Neural cell (in vitro differentiated cells): ENCODE results near the gene TPT1. TPM values are rescaled to one million over a fixed set of nuclear protein-coding genes. Genes with fewer than 3 reads are reported as not detected.

Source experiments
- H2AFZ ChIP-seq: fragments of 200-600, 300-800 bp; sonication (generic), shearing (Covaris generic); 2 replicates; pipeline ENCODE4 v1.6.0; 2014; ENCODE audit warnings: low read depth, mild to moderate bottlenecking, antibody characterized with exemption, low read length, moderate library complexity
- H3F3A ChIP-seq: fragments of 200-600 bp; shearing (Covaris generic); 2 replicates; pipeline ENCODE4 v1.6.1; 2016; ENCODE audit warnings: mild to moderate bottlenecking, moderate library complexity, mixed read lengths, antibody characterized with exemption, low read length; ENCODE audit not compliant: insufficient read depth, poor library complexity, severe bottlenecking
- H3K27ac ChIP-seq: fragments of 200-600, 300-800 bp; sonication (generic), shearing (Covaris generic); 2 replicates; pipeline ENCODE4 v1.5.1; 2014; ENCODE audit warnings: mild to moderate bottlenecking, low read length, moderate library complexity
- H3K27me3 ChIP-seq: fragments of 300-800, 200-600 bp; sonication (generic), shearing (Covaris generic); 2 replicates; pipeline ENCODE4 v1.6.0; 2014; ENCODE audit warnings: mild to moderate bottlenecking, low read depth, low read length, moderate library complexity; ENCODE audit not compliant: insufficient read depth
- H3K36me3 ChIP-seq: fragments of 300-800, 200-600 bp; sonication (generic), shearing (Covaris generic); 2 replicates; pipeline ENCODE4 v1.5.1; 2014; ENCODE audit warnings: mild to moderate bottlenecking, antibody characterized with exemption, low read length, moderate library complexity; ENCODE audit not compliant: insufficient read depth
- H3K4me2 ChIP-seq: fragments of 300-800, 200-600 bp; sonication (generic), shearing (Covaris generic); 2 replicates; pipeline ENCODE4 v1.6.0; 2014; ENCODE audit warnings: mild to moderate bottlenecking, low read length
- H3K4me3 ChIP-seq: fragments of 300-800, 200-600 bp; sonication (generic), shearing (Covaris generic); 2 replicates; pipeline ENCODE4 v1.5.1; 2014; ENCODE audit warnings: mild to moderate bottlenecking, low read length, moderate library complexity
- H3K79me2 ChIP-seq: fragments of 200-600 bp; shearing (Covaris generic); replicated peaks from 2 replicates; pipeline ENCODE4 v1.6.0; 2014; ENCODE audit warnings: mild to moderate bottlenecking, low read length, moderate library complexity; ENCODE audit not compliant: insufficient read depth
- H3K9ac ChIP-seq: fragments of 300-800, 200-600 bp; sonication (generic), shearing (Covaris generic); 2 replicates; pipeline ENCODE4 v1.6.1; 2016; ENCODE audit warnings: mild to moderate bottlenecking, low read length, mixed read lengths
- H3K9me2 ChIP-seq: fragments of 200-600 bp; shearing (Covaris generic); 2 replicates; pipeline ENCODE4 v1.6.1; 2016; ENCODE audit warnings: mild to moderate bottlenecking, low read length, mixed read lengths; ENCODE audit not compliant: insufficient read depth
- H3K9me3 ChIP-seq: fragments of 200-600, 300-800 bp; sonication (generic), shearing (Covaris generic); 2 replicates; pipeline ENCODE4 v1.6.1; 2016; ENCODE audit warnings: mild to moderate bottlenecking, mixed run types, low read length, moderate library complexity, mixed read lengths
- H4K20me1 ChIP-seq: fragments of 200-600 bp; shearing (Covaris generic); 2 replicates; pipeline ENCODE4 v1.6.1; 2016; ENCODE audit warnings: mild to moderate bottlenecking, mixed run types; ENCODE audit not compliant: insufficient read depth
- EP300 ChIP-seq: fragments of 450-650 bp; conservative IDR thresholded peaks from 2 replicates; pipeline ENCODE4 v1.6.1; 2014; ENCODE audit warnings: antibody characterized with exemption, mild to moderate bottlenecking, moderate library complexity; ENCODE audit not compliant: poor library complexity, severe bottlenecking
- EZH2 ChIP-seq: fragments of 200-600, 300-800 bp; shearing (Covaris generic), sonication (generic); IDR thresholded peaks from 2 replicates; pipeline ENCODE4 v1.6.1; 2014; ENCODE audit warnings: antibody characterized with exemption, low read length, borderline replicate concordance, mild to moderate bottlenecking; ENCODE audit not compliant: insufficient read depth, poor library complexity, severe bottlenecking
- MXI1 ChIP-seq: fragments of 450-650 bp; conservative IDR thresholded peaks from 2 replicates; pipeline ENCODE4 v1.6.1; 2014; ENCODE audit warnings: antibody characterized with exemption, mild to moderate bottlenecking; ENCODE audit not compliant: poor library complexity, severe bottlenecking
- POLR2AphosphoS5 ChIP-seq: IDR thresholded peaks from 2 replicates; pipeline ENCODE4 v1.6.1; 2012
- RAD21 ChIP-seq: fragments of 450-650 bp; conservative IDR thresholded peaks from 2 replicates; pipeline ENCODE4 v1.6.1; 2014; ENCODE audit warnings: antibody characterized with exemption, mild to moderate bottlenecking, moderate library complexity
- SMC3 ChIP-seq: fragments of 450-650 bp; conservative IDR thresholded peaks from 2 replicates; pipeline ENCODE4 v1.6.1; 2014; ENCODE audit warnings: antibody characterized with exemption, mild to moderate bottlenecking, moderate library complexity; ENCODE audit not compliant: poor library complexity
- TAF1 ChIP-seq: IDR thresholded peaks from 2 replicates; pipeline ENCODE4 v1.6.1; 2012; ENCODE audit warnings: low read depth
- polyA plus RNA-seq: library from polyadenylated mRNA; depleted of rRNA; stranded (reverse); fragments of >200 nt; gene quantifications from 2 replicates; pipeline ENCODE4 v1.2.3, GENCODE V29; 2014
- TF ChIP-seq, protein P1 (sequence below): IDR thresholded peaks from 2 replicates; pipeline ENCODE4 v1.6.1; 2012; ENCODE audit warnings: borderline replicate concordance
- TF ChIP-seq, protein P2 (sequence below): fragments of 450-650 bp; IDR thresholded peaks from 2 replicates; pipeline ENCODE4 v1.5.1; 2014; ENCODE audit warnings: antibody characterized with exemption, mild to moderate bottlenecking, moderate library complexity; ENCODE audit not compliant: poor library complexity, severe bottlenecking

Gene TPT1
- polyA plus RNA-seq, 1 donor from 2014 or later, result 2,071 TPM

DNA sequence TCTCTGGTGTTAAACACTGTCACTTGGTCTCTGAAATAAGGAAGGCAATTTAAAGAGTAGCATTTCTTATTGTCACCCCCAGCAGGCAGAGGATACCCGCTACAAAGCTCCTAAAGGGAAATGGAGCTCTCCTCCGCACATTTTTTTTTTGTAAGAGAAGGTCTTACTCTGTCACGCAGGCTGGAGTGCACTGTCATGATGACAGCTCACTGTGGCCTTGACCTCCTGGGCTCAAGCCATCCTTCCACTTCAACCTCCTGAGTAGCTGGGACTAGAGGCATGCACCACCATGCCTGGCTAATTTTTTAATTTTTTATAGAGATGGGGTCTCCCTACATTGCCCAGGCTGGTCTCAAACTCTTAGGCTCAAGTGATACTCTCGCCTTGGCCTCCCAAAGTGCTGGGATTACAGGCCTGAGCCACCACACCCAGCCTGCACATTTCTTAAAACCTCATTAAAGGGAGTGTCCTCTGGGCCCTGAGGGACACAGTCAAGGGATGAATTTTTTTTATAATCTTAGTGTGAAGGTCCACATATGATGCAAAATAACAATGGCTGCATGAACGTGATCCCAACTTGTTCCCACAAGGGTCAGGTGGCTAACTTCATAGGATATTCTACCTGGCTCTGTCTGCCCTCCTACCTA, 45.0 kb upstream of the TPT1 start:
- TF ChIP-seq POLR2AphosphoS5 (no peak), EP300 (no peak), SMC3 (no peak), EZH2 (no peak), RAD21 (no peak), MXI1 (no peak), TAF1 (no peak)
- TF ChIP-seq, protein P1, sequence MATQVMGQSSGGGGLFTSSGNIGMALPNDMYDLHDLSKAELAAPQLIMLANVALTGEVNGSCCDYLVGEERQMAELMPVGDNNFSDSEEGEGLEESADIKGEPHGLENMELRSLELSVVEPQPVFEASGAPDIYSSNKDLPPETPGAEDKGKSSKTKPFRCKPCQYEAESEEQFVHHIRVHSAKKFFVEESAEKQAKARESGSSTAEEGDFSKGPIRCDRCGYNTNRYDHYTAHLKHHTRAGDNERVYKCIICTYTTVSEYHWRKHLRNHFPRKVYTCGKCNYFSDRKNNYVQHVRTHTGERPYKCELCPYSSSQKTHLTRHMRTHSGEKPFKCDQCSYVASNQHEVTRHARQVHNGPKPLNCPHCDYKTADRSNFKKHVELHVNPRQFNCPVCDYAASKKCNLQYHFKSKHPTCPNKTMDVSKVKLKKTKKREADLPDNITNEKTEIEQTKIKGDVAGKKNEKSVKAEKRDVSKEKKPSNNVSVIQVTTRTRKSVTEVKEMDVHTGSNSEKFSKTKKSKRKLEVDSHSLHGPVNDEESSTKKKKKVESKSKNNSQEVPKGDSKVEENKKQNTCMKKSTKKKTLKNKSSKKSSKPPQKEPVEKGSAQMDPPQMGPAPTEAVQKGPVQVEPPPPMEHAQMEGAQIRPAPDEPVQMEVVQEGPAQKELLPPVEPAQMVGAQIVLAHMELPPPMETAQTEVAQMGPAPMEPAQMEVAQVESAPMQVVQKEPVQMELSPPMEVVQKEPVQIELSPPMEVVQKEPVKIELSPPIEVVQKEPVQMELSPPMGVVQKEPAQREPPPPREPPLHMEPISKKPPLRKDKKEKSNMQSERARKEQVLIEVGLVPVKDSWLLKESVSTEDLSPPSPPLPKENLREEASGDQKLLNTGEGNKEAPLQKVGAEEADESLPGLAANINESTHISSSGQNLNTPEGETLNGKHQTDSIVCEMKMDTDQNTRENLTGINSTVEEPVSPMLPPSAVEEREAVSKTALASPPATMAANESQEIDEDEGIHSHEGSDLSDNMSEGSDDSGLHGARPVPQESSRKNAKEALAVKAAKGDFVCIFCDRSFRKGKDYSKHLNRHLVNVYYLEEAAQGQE, result no peak
- TF ChIP-seq, protein P2, sequence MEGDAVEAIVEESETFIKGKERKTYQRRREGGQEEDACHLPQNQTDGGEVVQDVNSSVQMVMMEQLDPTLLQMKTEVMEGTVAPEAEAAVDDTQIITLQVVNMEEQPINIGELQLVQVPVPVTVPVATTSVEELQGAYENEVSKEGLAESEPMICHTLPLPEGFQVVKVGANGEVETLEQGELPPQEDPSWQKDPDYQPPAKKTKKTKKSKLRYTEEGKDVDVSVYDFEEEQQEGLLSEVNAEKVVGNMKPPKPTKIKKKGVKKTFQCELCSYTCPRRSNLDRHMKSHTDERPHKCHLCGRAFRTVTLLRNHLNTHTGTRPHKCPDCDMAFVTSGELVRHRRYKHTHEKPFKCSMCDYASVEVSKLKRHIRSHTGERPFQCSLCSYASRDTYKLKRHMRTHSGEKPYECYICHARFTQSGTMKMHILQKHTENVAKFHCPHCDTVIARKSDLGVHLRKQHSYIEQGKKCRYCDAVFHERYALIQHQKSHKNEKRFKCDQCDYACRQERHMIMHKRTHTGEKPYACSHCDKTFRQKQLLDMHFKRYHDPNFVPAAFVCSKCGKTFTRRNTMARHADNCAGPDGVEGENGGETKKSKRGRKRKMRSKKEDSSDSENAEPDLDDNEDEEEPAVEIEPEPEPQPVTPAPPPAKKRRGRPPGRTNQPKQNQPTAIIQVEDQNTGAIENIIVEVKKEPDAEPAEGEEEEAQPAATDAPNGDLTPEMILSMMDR, result no peak
- H3K9me3 ChIP-seq, result no peaks in the 10 kb centered on the region
- H3K9ac ChIP-seq, result no peak overlapping the region
- no peaks in the 10 kb centered on the region for H4K20me1 ChIP-seq
- H3K27ac ChIP-seq, result no peak overlapping the region
- H3F3A ChIP-seq, result no peaks in the 10 kb centered on the region
- H3K9me2 ChIP-seq, result no peaks in the 10 kb centered on the region
- H3K27me3 ChIP-seq, result no peaks in the 10 kb centered on the region
- H3K36me3 ChIP-seq, result no peaks in the 10 kb centered on the region
- no peak overlapping the region for H3K4me3 ChIP-seq
- H3K79me2 ChIP-seq, result no peaks in the 10 kb centered on the region
- no peak overlapping the region for H2AFZ ChIP-seq
- no peak overlapping the region for H3K4me2 ChIP-seq

DNA sequence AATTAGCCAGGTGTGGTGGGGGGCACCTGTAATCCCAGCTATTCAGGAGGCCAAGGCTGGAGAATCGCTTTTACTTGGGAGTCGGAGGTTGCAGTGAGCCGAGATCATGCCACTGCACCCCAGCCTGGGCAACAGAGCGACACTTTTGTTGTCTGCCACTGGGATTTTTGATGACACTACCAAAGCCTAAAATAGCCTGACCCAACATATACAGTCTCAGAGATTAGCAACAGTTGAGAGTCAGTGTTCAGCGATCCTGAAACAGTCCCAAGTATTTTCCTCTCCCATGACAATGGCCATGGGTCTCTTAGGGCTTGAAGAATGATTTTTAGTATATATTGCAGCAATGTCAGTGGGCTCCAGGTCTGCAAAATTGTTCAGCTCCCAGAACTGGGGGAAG, 44.3 kb upstream of the TPT1 start:
- Histone ChIP-seq H3K9me3 (no peaks in the 10 kb centered on the region), H4K20me1 (no peaks in the 10 kb centered on the region), H3K79me2 (no peaks in the 10 kb centered on the region), H3K36me3 (no peaks in the 10 kb centered on the region), H3F3A (no peaks in the 10 kb centered on the region), H3K9me2 (no peaks in the 10 kb centered on the region), H3K27me3 (no peaks in the 10 kb centered on the region), H3K9ac (no peak overlapping the region), H3K4me3 (no peak overlapping the region), H3K27ac (no peak overlapping the region), H3K4me2 (no peak overlapping the region), H2AFZ (no peak overlapping the region)
- TF ChIP-seq EP300, result no peak
- TF ChIP-seq TAF1, result no peak
- no peak for TF ChIP-seq MXI1
- TF ChIP-seq EZH2, result no peak
- TF ChIP-seq, protein P2, result no peak
- no peak for TF ChIP-seq RAD21
